VCaP (cell line): Measurements from ENCODE around the gene PHACTR3.
A peak's percentile ranks its signal among the peaks of the same experiment; 100 is the strongest.

Source experiments
- H3K27ac ChIP-seq: fragments of 450-650 bp; 2 replicates; pipeline ENCODE4 v1.5.1; 2017
- TF ChIP-seq, protein P1 (sequence below): fragments of 450-650 bp; conservative IDR thresholded peaks from 2 replicates; pipeline ENCODE4 v1.5.1; 2017; ENCODE audit warnings: mild to moderate bottlenecking, moderate library complexity

Gene PHACTR3

DNA sequence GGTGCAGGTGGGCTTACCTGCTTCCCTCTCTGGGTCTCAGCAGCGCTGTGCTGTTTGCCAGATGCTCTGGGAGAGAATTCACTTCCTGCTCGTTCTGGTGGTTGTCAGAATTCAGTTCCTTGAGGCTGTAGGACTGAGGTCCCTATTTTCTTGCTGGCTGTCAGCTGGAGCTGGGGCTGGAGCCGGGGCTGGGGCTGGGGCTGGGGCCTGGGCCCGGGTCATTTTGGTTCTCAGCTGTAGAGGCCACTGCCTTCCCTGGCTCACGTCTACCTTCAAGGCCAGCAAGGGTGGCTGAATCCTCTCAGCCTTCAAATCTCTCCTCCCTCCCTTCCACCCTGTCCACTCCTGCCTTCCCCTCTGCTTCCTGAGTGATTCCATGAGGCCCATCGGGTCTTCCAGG is 16.8 kb upstream of the PHACTR3 start:
- TF ChIP-seq, protein P1, sequence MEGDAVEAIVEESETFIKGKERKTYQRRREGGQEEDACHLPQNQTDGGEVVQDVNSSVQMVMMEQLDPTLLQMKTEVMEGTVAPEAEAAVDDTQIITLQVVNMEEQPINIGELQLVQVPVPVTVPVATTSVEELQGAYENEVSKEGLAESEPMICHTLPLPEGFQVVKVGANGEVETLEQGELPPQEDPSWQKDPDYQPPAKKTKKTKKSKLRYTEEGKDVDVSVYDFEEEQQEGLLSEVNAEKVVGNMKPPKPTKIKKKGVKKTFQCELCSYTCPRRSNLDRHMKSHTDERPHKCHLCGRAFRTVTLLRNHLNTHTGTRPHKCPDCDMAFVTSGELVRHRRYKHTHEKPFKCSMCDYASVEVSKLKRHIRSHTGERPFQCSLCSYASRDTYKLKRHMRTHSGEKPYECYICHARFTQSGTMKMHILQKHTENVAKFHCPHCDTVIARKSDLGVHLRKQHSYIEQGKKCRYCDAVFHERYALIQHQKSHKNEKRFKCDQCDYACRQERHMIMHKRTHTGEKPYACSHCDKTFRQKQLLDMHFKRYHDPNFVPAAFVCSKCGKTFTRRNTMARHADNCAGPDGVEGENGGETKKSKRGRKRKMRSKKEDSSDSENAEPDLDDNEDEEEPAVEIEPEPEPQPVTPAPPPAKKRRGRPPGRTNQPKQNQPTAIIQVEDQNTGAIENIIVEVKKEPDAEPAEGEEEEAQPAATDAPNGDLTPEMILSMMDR = no peak
- no peak overlapping the region for H3K27ac ChIP-seq

DNA sequence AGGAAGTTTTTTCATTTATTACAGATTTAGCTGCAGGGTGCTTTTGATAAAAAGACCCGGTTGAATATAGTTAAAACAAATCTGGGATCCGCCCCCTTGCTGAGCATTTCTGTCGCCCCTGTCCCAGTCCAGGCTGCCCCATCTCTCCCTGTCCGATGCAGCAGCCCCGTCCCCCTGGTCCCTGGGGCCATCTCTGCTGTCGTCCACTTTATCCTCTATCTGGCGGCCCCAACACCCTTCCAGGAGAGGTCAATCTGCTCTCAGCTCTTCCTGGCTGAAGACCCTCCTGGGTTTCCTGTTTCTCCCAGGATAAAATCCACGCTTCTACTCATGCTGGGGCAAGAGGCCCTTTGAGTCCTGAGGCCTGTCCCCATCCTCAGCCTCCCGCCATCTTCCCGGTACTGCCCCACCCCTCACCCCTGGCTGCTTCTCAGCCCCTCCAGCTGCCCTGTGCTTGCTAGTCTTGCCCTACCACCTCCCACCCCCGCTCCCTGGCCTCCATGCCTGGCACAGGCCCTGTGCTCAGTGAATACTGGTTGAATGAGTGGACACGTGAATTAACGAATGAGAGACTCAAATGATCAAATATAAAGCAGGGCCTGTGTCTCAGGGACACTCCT is 16.0 kb upstream of the PHACTR3 start:
- H3K27ac ChIP-seq = no peak overlapping the region
- TF ChIP-seq, protein P1 = no peak

DNA sequence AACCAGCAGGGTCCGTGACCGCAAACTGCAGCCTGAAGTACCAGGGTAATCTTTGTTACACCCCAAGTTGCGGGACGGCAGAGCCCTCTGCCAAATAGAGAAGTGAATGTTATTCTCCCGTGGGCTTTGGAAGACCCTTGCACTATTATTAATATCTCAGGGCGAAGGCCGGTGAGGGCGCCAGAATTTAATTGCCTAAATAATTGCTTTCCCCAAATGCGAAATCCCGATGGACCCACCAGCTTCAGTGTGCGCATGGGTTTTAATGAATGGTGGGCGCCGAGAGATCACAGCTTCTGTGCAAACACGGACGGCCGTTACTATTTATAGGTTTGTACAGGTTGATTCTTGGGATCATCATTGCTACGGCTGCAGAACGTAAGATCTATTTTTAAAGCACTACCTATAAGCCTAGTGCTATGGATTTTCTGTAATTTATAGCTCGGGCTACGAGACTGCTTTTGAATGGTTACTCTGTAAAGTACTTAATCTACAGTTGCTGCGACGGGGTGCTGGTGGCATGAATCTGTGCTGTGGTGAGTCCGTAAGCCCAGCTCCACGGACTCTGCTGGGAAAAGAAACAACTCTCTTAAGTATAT is 15.2 kb upstream of the PHACTR3 start:
- TF ChIP-seq, protein P1 = no peak
- no peak overlapping the region for H3K27ac ChIP-seq

DNA sequence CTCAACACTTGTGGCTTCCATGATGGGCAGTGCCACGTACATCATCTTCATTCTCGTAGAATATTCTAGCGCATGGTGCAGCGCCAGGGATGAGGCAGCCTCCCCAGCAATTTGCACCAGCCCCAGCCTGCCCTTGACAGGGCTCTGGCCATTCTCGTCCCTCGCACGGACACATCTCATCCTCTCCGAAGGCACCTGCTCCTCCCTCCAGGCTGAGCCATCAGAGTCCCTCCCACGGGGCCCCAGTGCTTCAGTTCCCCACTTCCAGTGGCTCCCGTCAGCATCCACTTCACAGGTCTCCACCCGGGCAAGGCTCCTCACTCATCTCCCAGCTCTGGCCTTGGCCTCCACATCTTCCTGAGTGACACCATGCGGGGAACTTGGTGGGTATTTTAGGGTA is 13.3 kb upstream of the PHACTR3 start:
- H3K27ac ChIP-seq = no peak overlapping the region
- TF ChIP-seq, protein P1 = no peak

DNA sequence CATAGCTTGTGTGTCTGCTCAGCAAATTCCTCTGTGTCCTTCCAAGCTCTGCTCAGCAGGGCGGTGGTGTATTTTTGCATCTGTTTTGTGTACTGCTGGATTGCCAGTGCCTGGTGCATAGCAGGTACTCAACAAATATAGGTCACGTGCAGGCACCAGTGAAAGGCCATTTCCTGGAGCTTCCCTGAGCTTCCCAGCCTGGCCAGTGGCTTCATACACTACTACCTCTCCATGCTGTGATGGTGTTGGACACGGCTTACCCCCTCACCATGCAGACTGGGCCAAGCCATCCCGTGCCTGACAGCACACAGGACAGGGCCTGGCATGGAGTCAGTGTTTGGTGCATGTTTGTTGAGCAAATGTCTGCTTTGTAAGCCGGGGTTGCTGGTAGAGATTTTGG is 7.7 kb upstream of the PHACTR3 start:
- TF ChIP-seq, protein P1 = no peak
- no peak overlapping the region for H3K27ac ChIP-seq

DNA sequence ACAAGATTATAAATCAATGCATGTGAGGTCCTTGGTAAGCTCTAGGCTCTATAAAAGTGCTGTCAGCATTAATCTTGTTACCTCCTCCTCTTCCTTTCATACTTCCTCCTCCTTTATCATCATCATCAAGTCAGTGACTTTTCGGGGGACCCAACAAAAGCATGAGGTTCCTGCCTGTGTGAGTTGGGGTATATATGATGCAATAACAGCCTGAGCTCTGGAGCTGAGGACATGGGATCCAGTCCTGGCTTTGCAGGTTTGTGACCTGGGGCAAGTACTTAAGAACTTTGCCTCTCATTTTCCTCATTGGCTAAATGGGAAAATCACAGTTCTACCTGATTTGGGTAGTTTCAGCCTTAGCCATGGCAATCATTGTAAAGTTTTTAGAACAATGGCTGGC is 7.1 kb upstream of the PHACTR3 start:
- TF ChIP-seq, protein P1 = no peak
- H3K27ac ChIP-seq = no peak overlapping the region

DNA sequence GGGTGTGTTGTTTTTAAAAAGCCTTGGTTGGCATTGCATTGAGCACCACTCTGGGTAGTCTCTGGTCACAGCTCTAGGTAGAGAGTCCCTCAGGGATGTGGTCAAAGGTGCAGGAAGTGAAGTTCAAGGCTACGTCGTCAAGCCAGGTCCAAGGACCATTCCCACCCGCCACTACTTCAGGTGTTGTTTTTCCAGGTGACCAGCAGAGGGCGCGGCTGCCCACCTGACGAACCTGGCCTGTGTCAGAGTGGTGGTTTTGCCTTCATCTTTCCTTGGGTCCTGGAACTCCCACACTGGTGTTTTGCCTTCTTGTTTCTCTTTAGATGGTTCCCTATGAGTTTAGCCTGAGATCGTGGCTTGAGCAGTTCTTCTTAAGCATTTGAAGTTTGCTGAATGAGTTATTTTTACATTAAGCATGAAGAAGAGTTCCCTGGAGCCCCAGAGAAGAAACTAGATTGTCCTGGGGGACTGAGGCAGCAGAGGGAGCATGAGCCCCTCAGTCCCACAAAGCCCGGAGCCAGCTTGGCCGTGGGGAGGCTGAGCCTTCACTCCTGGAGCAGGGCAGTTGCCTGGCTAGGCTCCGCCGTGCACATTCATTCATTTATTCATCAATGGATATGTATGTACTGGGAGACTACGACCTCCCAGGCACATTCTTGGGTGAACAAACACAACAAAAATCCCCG is 5.6 kb upstream of the PHACTR3 start:
- TF ChIP-seq, protein P1 = peak; percentile 95
- H3K27ac ChIP-seq = no peak overlapping the region
